GM12891 (cell line): ENCODE data around the gene ALKAL2.

Experiments used
- POLR2A ChIP-seq: IDR thresholded peaks from 2 replicates; pipeline ENCODE4 v1.6.1; 2011; ENCODE audit warnings: low read depth, low read length, control low read depth
- POLR2AphosphoS5 ChIP-seq: IDR thresholded peaks from 2 replicates; pipeline ENCODE4 v1.6.1; 2011; ENCODE audit warnings: low read depth, low read length, control low read depth
- TAF1 ChIP-seq: IDR thresholded peaks from 2 replicates; pipeline ENCODE4 v1.6.1; 2011; ENCODE audit warnings: low read depth, low read length, control low read depth

- TF ChIP-seq TAF1 (no peak), POLR2AphosphoS5 (no peak), POLR2A (no peak)
Measured at GRCh38 chr2:246489-247144, 41.3 kb downstream of the ALKAL2 start.
